ENCODE measurements around the gene PERCC1.

DNA sequence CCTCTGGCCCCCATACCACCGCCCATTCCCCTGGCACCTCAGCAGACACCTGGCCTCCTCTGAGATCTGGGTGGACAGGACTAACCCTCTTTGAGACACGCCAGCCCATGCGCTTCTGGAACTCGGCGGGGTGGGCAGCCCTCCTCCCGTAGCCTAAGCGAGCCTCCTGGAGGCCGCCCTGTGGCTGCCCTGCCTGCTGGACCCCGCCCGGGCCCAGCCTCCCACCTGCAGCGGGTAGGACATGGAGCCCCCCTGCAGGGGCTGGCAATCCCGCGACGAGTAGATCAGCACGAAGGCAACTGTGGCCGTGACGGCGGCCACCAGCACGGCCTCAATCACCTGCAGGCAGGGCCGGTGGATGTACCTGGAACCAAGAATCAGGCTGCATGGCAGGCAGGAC is 21.7 kb downstream of the PERCC1 start:
- TF ChIP-seq, protein P1, sequence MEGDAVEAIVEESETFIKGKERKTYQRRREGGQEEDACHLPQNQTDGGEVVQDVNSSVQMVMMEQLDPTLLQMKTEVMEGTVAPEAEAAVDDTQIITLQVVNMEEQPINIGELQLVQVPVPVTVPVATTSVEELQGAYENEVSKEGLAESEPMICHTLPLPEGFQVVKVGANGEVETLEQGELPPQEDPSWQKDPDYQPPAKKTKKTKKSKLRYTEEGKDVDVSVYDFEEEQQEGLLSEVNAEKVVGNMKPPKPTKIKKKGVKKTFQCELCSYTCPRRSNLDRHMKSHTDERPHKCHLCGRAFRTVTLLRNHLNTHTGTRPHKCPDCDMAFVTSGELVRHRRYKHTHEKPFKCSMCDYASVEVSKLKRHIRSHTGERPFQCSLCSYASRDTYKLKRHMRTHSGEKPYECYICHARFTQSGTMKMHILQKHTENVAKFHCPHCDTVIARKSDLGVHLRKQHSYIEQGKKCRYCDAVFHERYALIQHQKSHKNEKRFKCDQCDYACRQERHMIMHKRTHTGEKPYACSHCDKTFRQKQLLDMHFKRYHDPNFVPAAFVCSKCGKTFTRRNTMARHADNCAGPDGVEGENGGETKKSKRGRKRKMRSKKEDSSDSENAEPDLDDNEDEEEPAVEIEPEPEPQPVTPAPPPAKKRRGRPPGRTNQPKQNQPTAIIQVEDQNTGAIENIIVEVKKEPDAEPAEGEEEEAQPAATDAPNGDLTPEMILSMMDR (IDR thresholded peaks at IDR 0.05): no peak
- TF ChIP-seq POLR2A (IDR thresholded peaks at IDR 0.05): no peak

All from right lobe of liver (tissue), 4 donors.